A549 treated with CORT108297 at 1 μM for 4 hours (cell line): ENCODE measurements around the gene C1QBP. TPM values are rescaled to one million over a fixed set of nuclear protein-coding genes. Genes with fewer than 3 reads are reported as not detected.

Experiments used
- total RNA-seq: library from RNA; stranded (reverse); fragments of 200-300 nt; extraction: Qiagen RNA extraction; gene quantifications from 5 replicates; pipeline ENCODE4 v1.2.3, GENCODE V29; 2022

C1QBP gene, protein sequence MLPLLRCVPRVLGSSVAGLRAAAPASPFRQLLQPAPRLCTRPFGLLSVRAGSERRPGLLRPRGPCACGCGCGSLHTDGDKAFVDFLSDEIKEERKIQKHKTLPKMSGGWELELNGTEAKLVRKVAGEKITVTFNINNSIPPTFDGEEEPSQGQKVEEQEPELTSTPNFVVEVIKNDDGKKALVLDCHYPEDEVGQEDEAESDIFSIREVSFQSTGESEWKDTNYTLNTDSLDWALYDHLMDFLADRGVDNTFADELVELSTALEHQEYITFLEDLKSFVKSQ
- 516 to 575 TPM (median 555 TPM) in 5 replicates for total RNA-seq

DNA sequence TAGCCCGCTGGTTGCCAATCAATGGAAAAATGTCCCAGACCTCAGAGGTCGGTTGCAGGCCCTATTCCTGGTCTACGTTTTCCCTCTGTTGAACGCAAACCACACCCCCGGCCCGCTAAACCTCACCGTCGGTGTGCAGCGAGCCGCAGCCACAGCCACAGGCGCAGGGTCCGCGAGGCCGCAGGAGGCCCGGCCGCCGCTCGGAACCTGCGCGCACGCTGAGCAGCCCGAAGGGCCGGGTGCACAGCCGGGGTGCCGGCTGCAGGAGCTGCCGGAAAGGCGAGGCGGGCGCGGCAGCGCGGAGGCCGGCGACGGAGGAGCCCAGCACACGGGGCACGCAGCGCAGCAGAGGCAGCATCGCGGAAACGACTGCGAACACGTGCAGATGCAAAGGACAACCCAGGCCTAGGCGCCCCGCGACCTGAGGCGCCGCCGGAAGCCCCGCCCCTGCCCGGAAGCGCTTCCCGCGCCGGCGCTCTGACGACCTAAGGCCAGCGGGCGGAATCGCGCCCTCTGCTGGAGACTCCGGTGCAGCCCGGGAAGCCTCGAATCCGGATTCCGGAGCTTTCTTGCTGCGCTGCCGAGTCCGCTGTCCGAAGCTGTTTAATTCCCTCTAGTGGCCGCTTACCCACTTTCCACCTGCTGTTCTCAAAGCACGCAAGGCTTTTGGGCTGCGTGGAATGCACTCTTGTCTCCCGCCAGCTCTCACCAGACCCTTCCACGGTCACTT, at the start of gene C1QBP:
C1QBP (minus strand) TSS at position 440 of the 730 bp plus-strand sequence; CDS start at position 358, 82 bp downstream.

DNA sequence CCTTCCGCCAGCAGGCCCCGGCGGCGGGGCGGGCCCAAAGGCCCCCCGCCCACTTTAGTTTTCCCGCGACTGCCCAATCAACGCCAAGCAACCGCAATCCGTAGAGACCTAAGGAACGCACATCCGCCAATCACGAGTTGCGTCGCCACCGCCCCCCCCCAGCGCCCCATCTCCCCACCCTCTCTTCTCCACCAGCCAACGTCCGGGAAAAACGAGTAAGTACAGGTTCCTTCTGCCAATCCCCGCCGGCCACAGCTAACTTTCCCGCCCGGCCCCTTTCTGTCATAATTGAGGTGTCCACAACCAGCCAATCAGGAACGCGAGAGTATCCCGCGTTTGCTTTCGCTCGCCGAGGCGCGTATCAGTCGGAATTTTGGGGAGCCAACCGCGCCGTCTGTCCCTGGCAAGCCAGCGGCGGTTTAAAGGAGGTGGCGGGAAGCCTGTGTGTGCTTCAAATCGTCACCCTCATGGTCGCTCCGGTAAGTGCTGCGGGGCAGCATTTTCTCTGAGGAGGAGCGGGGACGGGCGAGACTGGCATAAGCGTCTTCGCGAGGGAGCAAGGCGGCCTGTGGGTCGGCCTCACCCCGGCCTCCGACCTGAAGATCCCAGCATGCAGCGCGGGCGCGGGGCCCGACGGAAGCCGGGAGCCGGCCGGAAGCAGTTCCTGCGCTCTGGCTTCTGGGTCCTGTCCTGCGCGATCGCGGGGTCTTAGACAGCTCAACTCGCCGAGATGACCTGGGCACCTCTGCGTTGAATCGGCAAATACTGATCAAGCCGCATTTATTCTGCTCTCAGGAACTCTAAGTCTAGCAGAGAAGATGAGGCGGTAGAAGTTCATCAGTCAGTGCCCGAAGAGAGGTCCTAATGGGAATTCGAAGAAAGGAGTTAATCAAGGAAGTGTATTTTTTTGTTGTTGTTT, 47.5 kb upstream of the C1QBP start, which contains the start of gene MIS12:
MIS12 (plus strand) TSS at position 361 of the 919 bp plus-strand sequence. CDS start 2,297 bp downstream, outside the sequence.

DNA sequence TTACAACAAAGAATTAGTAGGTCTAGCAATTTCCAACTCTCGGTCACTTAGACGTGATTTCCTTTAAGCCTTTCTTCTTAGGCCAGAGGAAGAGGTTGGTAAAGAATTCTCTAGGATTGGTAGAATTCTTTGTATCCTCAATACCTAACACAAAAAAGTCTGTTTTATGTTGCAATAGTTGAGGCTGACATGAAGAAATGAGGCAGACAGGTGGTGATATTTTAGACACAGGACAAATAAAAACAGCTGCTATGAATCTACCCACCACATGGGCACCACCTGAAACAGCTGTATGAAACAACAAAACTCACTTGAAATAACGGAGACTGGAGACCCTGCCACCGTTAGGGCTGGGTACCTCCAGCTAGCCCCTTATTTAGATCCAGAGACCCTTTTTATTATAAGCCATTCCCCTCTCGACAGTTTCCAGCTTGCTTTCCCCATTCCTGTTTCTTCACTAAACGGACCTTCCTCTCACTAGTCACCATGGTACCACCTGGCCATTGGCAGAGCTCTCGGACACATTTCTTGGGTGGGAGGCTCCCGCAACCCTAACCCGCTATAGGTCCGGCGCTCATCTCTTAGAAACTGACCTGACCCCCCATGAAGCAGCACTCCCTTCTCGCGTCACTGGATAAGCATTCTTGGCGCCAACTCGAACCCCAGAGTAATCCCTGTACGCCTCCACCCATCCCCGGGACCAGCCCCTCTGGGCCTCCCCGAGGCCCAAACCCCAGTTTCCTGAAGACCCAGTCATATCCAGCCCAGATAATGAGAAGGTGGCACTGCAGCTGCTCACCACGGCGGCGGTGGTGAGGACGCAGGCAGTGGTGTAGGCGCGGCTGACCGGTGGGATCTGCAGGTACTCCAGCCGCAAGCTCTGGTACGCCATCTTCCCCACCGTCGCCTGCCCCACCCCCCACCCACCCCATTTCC, 46.6 kb upstream of the C1QBP start, which contains the start of gene DERL2:
DERL2 (minus strand) TSS at position 909 of the 936 bp plus-strand sequence; CDS start at position 892, 17 bp downstream.

DNA sequence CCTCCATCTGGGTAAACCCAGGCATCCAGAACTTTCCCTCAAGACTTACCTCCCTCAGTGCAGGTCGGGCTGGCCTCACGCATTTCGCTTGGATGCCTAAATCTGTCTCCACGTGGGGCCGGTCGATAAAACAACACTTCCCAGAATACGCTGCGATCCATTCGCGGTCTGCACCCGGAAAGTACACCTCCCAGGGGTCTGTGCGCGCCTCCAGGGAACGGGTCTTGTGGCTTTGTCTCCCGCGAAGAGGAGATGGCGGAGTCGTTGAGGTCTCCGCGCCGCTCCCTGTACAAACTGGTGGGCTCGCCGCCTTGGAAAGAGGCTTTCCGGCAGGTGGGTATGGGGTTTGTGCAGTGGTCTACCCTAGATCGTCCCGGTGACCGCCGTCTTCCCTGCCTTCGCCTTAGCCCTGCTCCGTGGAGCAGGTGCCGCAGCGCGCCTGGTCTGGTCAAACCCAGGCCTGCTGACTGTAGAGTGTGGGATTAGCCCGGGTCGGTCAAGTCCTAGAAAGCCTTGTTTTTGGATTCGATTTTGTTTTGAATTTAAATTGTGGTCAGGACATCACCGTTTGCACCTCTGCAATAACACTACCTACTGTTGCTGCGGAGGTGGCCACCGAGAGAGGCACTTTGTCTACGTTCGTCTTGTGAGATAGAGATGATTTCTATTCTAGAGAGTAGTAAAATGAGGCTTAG, 18.8 kb downstream of the C1QBP start, which contains the start of gene RPAIN:
RPAIN (plus strand) TSS at position 224 of the 695 bp plus-strand sequence; CDS start at position 253, 29 bp downstream.

DNA sequence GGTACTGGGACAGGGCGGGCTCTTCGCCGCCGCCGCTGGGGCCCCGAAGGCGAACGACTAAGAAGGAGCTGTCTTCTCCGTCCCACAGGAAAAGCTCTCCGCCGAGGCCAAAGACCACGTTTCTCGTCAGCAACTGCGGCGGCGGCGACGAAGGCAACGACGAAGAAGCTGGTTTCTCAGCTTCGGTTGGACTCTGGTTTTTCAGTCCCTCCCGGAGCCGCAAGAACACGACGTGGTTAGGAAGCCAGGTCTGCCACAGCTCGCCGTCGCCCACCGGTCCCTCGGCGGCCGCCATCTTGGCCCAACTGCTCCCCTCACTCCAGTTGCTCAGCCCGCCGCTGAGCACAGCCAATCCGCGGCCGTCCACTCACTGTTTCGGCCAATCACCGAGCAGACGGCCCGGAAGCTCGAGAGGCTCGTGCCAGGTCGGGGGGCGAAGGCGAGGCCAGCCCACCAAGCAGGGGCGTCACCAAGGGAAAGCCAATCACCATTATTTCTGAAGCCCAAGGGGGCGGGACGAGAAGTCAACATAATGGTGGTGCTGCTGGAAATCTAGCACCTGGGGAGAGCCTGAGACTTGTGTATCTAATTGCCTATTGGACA, 19.5 kb downstream of the C1QBP start, which contains the start of gene NUP88:
NUP88 (minus strand) TSS at position 307 of the 603 bp plus-strand sequence; CDS start at position 295, 12 bp downstream.

Other genes starting within 250 kb of the C1QBP start
- 1.2 to 1.8 TPM (median 1.5 TPM) in 5 replicates for gene ZNF594, start 247.3 kb downstream of the C1QBP start, total RNA-seq
- gene SCIMP, start 204.3 kb downstream of the C1QBP start, total RNA-seq: not detected in 5 replicates
- gene RABEP1, start 156.9 kb downstream of the C1QBP start, total RNA-seq: 40.2 to 43.9 TPM (median 43.5 TPM) in 5 replicates
- 70.3 to 120 TPM (median 82.4 TPM) in 5 replicates for gene NUP88, start 19.5 kb downstream of the C1QBP start, total RNA-seq
- 32.2 to 53.6 TPM (median 33.5 TPM) in 5 replicates for gene RPAIN, start 19.0 kb downstream of the C1QBP start, total RNA-seq
- 24.2 to 31.3 TPM (median 29.4 TPM) in 5 replicates for gene DHX33, start 29.8 kb upstream of the C1QBP start, total RNA-seq
- 105 to 115 TPM (median 108 TPM) in 5 replicates for gene DERL2, start 47.0 kb upstream of the C1QBP start, total RNA-seq
- gene MIS12, start 47.4 kb upstream of the C1QBP start, total RNA-seq: 16.8 to 18.0 TPM (median 17.8 TPM) in 5 replicates
- gene NLRP1, start 145.4 kb upstream of the C1QBP start, total RNA-seq: 2.7 to 4.8 TPM (median 3.0 TPM) in 5 replicates